ENCODE measurements around the gene OCIAD2.
"Not testable (repeated sequence)": the region's sequence is repeated elsewhere in the genome, so short reads cannot be mapped to it uniquely, and the experiment has no call there.

The OCIAD2 gene

GRCh38 chr4:48851651-48852050 lies 54.9 kb downstream of the OCIAD2 start:
- DNase-seq: no peak

GRCh38 chr4:48848799-48849198 lies 57.8 kb downstream of the OCIAD2 start:
- not testable (repeated sequence) for DNase-seq

- no peak for DNase-seq
Measured at GRCh38 chr4:48844843-48845242, 61.7 kb downstream of the OCIAD2 start.

GRCh38 chr4:48841045-48841827 lies 65.3 kb downstream of the OCIAD2 start:
- DNase-seq: no peak

- no peak for DNase-seq
Measured at GRCh38 chr4:48836658-48837057, 69.9 kb downstream of the OCIAD2 start.

All from NK-92 treated with Interleukin-12 subunit alpha and Interleukin-12 subunit beta, amount 100 ng/mL, for 24 hours (cell line).